ENCODE results near the gene MFSD6L.

MFSD6L gene

GRCh38 chr17:8776881-8777280, 22.3 kb downstream of the MFSD6L start:
- H3K9ac ChIP-seq (ENCODE audit: low read depth, low read length): no peak overlapping the region
- H3K27ac ChIP-seq (ENCODE audit: low read length): no peak overlapping the region
- DNase-seq (no peak), ATAC-seq (ENCODE audit: insufficient read depth, low read depth) (no peak)
- no peaks in the 10 kb centered on the region for H3K4me1 ChIP-seq (ENCODE audit: insufficient read depth, low read length)
- no peaks in the 10 kb centered on the region for H3K79me2 ChIP-seq (ENCODE audit: insufficient read depth, low read length)
- no peak overlapping the region for H3K4me2 ChIP-seq (ENCODE audit: insufficient read depth, low read length)
- H4K20me1 ChIP-seq (ENCODE audit: insufficient read depth, low read length): no peaks in the 10 kb centered on the region
- peaks cover 3% of the 10 kb centered on the region for H3K9me3 ChIP-seq (ENCODE audit: insufficient read depth, low read length, severe bottlenecking)
- no peaks in the 10 kb centered on the region for H3K27me3 ChIP-seq (ENCODE audit: insufficient read depth, low read length, poor library complexity)
- TF ChIP-seq, protein P1, sequence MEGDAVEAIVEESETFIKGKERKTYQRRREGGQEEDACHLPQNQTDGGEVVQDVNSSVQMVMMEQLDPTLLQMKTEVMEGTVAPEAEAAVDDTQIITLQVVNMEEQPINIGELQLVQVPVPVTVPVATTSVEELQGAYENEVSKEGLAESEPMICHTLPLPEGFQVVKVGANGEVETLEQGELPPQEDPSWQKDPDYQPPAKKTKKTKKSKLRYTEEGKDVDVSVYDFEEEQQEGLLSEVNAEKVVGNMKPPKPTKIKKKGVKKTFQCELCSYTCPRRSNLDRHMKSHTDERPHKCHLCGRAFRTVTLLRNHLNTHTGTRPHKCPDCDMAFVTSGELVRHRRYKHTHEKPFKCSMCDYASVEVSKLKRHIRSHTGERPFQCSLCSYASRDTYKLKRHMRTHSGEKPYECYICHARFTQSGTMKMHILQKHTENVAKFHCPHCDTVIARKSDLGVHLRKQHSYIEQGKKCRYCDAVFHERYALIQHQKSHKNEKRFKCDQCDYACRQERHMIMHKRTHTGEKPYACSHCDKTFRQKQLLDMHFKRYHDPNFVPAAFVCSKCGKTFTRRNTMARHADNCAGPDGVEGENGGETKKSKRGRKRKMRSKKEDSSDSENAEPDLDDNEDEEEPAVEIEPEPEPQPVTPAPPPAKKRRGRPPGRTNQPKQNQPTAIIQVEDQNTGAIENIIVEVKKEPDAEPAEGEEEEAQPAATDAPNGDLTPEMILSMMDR (IDR thresholded peaks at IDR 0.05; ENCODE audit: borderline replicate concordance, extremely low read depth, low read length, poor library complexity, severe bottlenecking): no peak
- TF ChIP-seq EZH2 (IDR thresholded peaks at IDR 0.05; ENCODE audit: borderline replicate concordance, low read depth, low read length, severe bottlenecking): no peak
- no peak overlapping the region for H3K4me3 ChIP-seq (ENCODE audit: low read depth in 1 of 2, low read length in 2 of 2)
- H3K36me3 ChIP-seq (ENCODE audit: insufficient read depth, low read length): no peaks in the 10 kb centered on the region
- H2AFZ ChIP-seq (ENCODE audit: low read depth, low read length): no peak overlapping the region

DNA sequence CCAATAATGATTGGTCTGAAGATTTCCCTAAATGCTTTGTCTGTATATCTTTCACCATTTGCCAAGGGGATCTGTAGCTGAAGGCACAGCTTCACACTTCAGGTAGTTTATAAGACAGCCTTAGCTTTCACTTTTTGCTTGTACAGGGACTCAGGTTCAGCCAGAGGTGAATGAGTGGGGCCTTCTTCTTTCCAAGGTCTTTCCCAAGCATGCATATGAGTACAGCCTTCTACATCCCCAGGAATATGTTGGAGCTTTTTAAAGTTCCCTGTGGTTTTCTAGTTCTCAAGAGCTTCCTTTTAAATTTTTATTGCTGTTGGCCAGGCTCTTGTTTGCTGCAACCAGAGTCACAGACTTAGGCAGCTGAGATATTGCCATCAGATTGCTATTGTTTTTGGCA, 22.9 kb downstream of the MFSD6L start:
- H3K27me3 ChIP-seq (ENCODE audit: insufficient read depth, low read length, poor library complexity): no peaks in the 10 kb centered on the region
- no peaks in the 10 kb centered on the region for H4K20me1 ChIP-seq (ENCODE audit: insufficient read depth, low read length)
- no peaks in the 10 kb centered on the region for H3K36me3 ChIP-seq (ENCODE audit: insufficient read depth, low read length)
- H3K4me1 ChIP-seq (ENCODE audit: insufficient read depth, low read length): no peaks in the 10 kb centered on the region
- H2AFZ ChIP-seq (ENCODE audit: low read depth, low read length): no peak overlapping the region
- no peaks in the 10 kb centered on the region for H3K79me2 ChIP-seq (ENCODE audit: insufficient read depth, low read length)
- DNase-seq (no peak), ATAC-seq (ENCODE audit: insufficient read depth, low read depth) (no peak)
- peaks cover 3% of the 10 kb centered on the region for H3K9me3 ChIP-seq (ENCODE audit: insufficient read depth, low read length, severe bottlenecking)
- H3K27ac ChIP-seq (ENCODE audit: low read length): no peak overlapping the region
- TF ChIP-seq, protein P1 (IDR thresholded peaks at IDR 0.05; ENCODE audit: borderline replicate concordance, extremely low read depth, low read length, poor library complexity, severe bottlenecking): no peak
- no peak for TF ChIP-seq EZH2 (IDR thresholded peaks at IDR 0.05; ENCODE audit: borderline replicate concordance, low read depth, low read length, severe bottlenecking)
- H3K4me2 ChIP-seq (ENCODE audit: insufficient read depth, low read length): no peak overlapping the region
- H3K9ac ChIP-seq (ENCODE audit: low read depth, low read length): no peak overlapping the region
- H3K4me3 ChIP-seq (ENCODE audit: low read depth in 1 of 2, low read length in 2 of 2): no peak overlapping the region

- Histone ChIP-seq H3K9me3 (ENCODE audit: insufficient read depth, low read length, severe bottlenecking) (no peaks in the 10 kb centered on the region), H4K20me1 (ENCODE audit: insufficient read depth, low read length) (no peaks in the 10 kb centered on the region), H3K9ac (ENCODE audit: low read depth, low read length) (no peak overlapping the region), H3K4me2 (ENCODE audit: insufficient read depth, low read length) (no peak overlapping the region), H3K27me3 (ENCODE audit: insufficient read depth, low read length, poor library complexity) (peaks cover 3% of the 10 kb centered on the region), H3K4me1 (ENCODE audit: insufficient read depth, low read length) (no peaks in the 10 kb centered on the region), H2AFZ (ENCODE audit: low read depth, low read length) (no peak overlapping the region), H3K79me2 (ENCODE audit: insufficient read depth, low read length) (no peaks in the 10 kb centered on the region), H3K36me3 (ENCODE audit: insufficient read depth, low read length) (no peaks in the 10 kb centered on the region), H3K27ac (ENCODE audit: low read length) (no peak overlapping the region), H3K4me3 (ENCODE audit: low read depth in 1 of 2, low read length in 2 of 2) (no peak overlapping the region)
- TF ChIP-seq EZH2 (IDR thresholded peaks at IDR 0.05; ENCODE audit: borderline replicate concordance, low read depth, low read length, severe bottlenecking): no peak
- TF ChIP-seq, protein P1 (IDR thresholded peaks at IDR 0.05; ENCODE audit: borderline replicate concordance, extremely low read depth, low read length, poor library complexity, severe bottlenecking): no peak
- no peak for ATAC-seq (ENCODE audit: insufficient read depth, low read depth)
- no peak for DNase-seq
Observed at GRCh38 chr17:8766731-8767130, 32.4 kb downstream of the MFSD6L start.

DNA sequence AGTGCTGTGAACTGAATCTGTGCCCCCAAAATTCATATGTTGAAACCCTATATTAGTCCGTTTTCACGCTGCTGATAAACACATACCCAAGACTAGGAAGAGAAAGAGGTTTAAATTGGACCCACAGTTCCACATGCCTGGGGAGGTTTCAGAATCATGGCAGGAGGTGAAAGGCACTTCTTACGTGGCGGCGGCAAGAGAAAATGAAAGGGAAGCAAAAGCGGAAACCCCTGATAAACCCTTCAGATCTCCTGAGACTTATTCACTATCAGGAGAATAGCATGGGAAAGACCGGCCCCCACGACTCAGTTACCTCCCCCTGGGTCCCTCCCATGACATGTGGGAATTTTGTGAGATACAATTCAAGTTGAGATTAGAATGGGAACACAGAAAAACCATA, 37.2 kb downstream of the MFSD6L start:
- Histone ChIP-seq H3K27ac (ENCODE audit: low read length) (no peak overlapping the region), H3K9ac (ENCODE audit: low read depth, low read length) (no peak overlapping the region), H2AFZ (ENCODE audit: low read depth, low read length) (no peak overlapping the region), H3K27me3 (ENCODE audit: insufficient read depth, low read length, poor library complexity) (no peaks in the 10 kb centered on the region), H3K79me2 (ENCODE audit: insufficient read depth, low read length) (no peaks in the 10 kb centered on the region), H3K36me3 (ENCODE audit: insufficient read depth, low read length) (no peaks in the 10 kb centered on the region), H4K20me1 (ENCODE audit: insufficient read depth, low read length) (no peaks in the 10 kb centered on the region), H3K4me3 (ENCODE audit: low read depth in 1 of 2, low read length in 2 of 2) (no peak overlapping the region), H3K4me1 (ENCODE audit: insufficient read depth, low read length) (no peaks in the 10 kb centered on the region), H3K9me3 (ENCODE audit: insufficient read depth, low read length, severe bottlenecking) (no peaks in the 10 kb centered on the region), H3K4me2 (ENCODE audit: insufficient read depth, low read length) (no peak overlapping the region)
- TF ChIP-seq, protein P1 (IDR thresholded peaks at IDR 0.05; ENCODE audit: borderline replicate concordance, extremely low read depth, low read length, poor library complexity, severe bottlenecking): no peak
- TF ChIP-seq EZH2 (IDR thresholded peaks at IDR 0.05; ENCODE audit: borderline replicate concordance, low read depth, low read length, severe bottlenecking): no peak
- DNase-seq (no peak), ATAC-seq (ENCODE audit: insufficient read depth, low read depth) (no peak)
